GM21381 (cell line): ENCODE data around the gene EGLN3.

Experiments used
- ATAC-seq: cut with Tn5 transposase; IDR thresholded peaks from one replicate; pipeline ENCODE4 v1.9.1; 2021; ENCODE audit warnings: mild to moderate bottlenecking, moderate library complexity; ENCODE audit not compliant: unreplicated experiment

Gene EGLN3

GRCh38 chr14:33916663-33917565, 34.0 kb downstream of the EGLN3 start:
- ATAC-seq: no peak

DNA sequence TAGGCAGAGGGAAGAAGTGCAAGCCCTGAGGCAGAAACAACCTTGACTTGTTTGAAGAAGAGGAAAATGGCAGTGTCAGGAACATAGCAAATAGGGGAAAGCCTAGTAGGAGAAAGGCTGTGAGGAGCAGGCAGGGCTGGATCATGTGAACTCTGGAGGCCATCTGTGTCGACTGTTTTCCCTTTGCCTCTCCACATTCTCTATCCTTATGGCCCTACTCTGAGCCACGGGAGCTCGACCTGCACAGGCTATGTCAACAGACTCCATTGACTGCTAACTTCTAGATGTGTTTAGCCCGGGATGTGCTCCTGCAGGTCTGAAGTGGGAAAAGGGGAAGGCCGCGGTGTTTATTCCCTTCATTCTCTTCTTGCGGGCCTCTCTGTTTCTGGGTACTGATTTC, 35.2 kb downstream of the EGLN3 start:
- no peak for ATAC-seq

GRCh38 chr14:33914676-33915516, 36.0 kb downstream of the EGLN3 start:
- no peak for ATAC-seq

DNA sequence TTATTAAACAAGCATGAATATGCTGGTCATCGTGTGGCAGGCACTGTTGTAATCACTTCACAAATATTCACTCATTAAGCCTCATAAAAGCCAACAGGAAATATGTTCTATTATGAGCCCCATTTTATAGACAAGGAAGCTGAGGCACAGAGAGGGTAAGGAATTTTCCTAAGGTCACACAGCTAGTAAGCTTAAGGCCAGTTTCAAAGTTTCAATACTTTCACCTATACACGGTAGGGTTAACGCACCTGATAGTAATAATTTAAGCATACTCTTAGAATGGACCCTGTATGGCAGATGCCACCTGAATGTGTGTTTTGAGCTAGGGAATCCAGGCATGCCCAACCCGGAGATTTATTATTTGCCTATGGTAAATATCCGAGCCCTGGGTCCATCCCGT, 39.8 kb downstream of the EGLN3 start:
- ATAC-seq: no peak

- no peak for ATAC-seq
Measured at GRCh38 chr14:33910435-33910834, 40.4 kb downstream of the EGLN3 start.

GRCh38 chr14:33909380-33910084, 41.3 kb downstream of the EGLN3 start:
- no peak for ATAC-seq

- no peak for ATAC-seq
Measured at GRCh38 chr14:33908540-33909223, 42.2 kb downstream of the EGLN3 start.

GRCh38 chr14:33906968-33907367, 43.9 kb downstream of the EGLN3 start:
- ATAC-seq: no peak

- ATAC-seq: no peak
Measured at GRCh38 chr14:33904609-33905008, 46.3 kb downstream of the EGLN3 start.

GRCh38 chr14:33903369-33903768, 47.5 kb downstream of the EGLN3 start:
- ATAC-seq: no peak

DNA sequence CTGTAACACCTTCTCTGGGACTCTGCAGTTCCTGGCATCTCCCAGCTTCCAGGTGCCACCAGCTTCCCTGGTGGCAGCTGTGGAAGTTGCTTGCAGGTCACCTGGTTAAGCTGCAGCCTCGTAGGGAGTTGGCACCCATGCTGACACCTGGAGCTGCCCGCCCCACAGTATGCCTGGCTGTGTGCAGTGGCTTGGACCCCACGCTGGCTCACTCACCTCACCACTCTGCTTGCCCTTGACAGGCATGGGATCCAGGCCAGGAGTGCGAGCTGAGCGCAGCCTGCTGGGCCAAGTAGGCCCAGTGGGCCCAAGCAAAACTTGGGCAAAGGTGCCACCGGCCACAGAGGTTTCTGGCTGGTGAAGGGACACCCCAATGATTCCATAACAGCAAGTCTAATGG, 48.5 kb downstream of the EGLN3 start:
- no peak for ATAC-seq

GRCh38 chr14:33901426-33902155, 49.3 kb downstream of the EGLN3 start:
- ATAC-seq: no peak

GRCh38 chr14:33900706-33901105, 50.2 kb downstream of the EGLN3 start:
- ATAC-seq: no peak

DNA sequence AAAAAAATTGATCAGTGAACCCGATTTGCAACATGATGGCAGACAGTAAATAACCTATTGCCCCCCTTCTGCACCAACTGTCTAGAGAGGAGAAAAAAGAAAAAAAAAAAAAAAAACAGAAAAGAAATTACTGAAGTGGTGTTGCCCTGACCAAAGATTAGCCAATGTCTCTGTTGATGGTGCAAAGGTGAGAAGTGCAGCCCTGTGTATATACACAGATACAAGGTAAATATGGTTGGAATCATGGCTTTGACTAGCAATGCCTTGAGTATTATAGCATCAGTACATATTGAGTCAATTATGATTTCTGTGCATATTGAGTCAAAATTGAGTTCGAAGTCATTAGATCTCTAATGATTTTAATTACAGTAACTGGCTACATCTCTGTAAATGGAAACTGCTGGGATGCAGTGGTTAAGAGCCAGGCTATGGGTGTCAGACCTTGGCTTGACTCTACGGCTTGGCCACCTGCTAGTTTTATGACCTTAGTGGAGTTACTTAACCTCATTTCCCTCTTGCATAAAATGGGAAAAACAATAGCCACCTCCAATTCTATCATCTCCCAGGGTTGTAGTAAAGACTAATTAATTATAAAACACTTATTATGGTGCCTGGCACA, 51.0 kb downstream of the EGLN3 start:
- ATAC-seq: no peak

DNA sequence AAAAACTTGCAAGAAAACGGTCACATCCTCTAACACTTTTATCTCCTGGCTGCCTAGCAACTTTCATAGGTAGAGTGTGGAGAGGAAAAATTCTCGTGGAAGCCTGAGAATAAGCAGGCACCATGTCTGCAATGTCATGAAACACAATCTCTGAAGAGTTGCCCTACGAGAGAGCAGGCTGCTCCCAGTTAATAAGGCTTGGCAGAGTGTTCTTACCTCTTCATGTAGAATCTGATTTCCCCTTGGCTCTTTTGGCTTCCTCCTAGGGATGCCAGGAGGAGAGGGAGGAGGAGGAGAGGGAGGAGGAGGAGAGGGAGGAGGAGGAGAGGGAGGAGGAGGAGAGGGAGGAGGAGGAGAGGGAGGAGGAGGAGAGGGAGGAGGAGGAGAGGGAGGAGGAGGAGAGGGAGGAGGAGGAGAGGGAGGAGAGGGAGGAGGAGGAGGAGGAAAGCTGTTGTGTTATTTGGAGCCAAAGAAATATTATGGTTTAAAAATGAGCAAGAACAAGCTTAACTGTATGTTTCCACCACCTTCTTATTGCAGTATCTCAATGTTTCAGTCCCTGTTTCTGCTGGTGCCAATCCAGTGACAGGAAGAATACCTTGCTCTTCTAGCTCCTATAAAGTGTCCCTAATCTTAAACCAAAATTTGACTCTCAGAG, 52.9 kb downstream of the EGLN3 start:
- no peak for ATAC-seq

DNA sequence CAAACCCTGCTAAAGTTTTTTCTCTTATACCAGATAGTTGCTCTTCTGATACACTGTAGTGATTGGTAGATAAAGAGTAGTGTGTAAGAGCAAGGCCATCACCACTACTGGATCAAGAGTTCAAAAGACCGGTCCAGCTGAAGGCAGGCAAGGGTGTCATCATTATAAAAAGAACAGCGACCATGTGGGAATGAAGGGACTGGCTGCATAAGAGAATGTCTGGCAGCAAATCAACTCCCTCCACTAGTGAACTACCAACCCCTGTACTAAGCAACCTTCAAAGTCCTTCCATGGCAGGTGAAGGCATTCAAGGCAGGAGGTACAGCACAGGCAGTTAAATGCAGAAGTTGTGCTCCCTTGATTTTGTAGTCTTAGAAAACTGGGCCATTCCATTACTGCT, 53.5 kb downstream of the EGLN3 start:
- ATAC-seq: no peak

- no peak for ATAC-seq
Measured at GRCh38 chr14:33894339-33894738, 56.5 kb downstream of the EGLN3 start.

- ATAC-seq: no peak
Measured at GRCh38 chr14:33891700-33892099, 59.2 kb downstream of the EGLN3 start.

DNA sequence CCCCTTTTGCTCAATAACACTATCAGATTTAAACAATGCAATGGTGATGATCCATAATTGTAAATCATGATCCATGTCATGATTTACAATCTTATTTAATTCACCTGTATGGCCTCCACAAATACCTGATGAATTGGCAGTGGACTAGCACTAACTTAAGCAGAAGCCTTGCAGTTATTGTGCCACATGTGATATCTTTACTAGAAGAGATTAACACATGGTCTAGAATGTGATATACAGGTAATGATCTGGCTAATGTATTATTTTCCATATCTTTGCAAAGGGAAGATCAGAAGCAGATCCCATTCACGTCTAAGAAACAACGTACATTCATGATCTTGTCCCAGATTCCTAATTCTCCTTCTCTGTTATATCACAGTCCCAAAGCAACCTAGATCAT, 66.0 kb downstream of the EGLN3 start:
- no peak for ATAC-seq
